Activated CD8-positive, alpha-beta memory T cell treated with anti-CD3 and anti-CD28 coated beads, Interleukin-2, amount 50 U/mL, for 48 hours (primary cell): ENCODE measurements around the gene THADA.

Source experiments
- DNase-seq: peaks from one replicate; pipeline ENCODE4 v3.0.0-alpha.2; 2020

Gene THADA

GRCh38 chr2:43343573-43344304, 252.1 kb downstream of the THADA start:
- DNase-seq: no peak

GRCh38 chr2:43341959-43342757, 253.7 kb downstream of the THADA start:
- no peak for DNase-seq

GRCh38 chr2:43340945-43341356, 254.9 kb downstream of the THADA start:
- no peak for DNase-seq

- DNase-seq: no peak
These were observed 255.8 kb downstream of the THADA start for GRCh38 chr2:43340066-43340465.

GRCh38 chr2:43333656-43334144, 262.1 kb downstream of the THADA start:
- no peak for DNase-seq

GRCh38 chr2:43333101-43333655, 262.7 kb downstream of the THADA start:
- no peak for DNase-seq

- DNase-seq: no peak
These were observed 263.2 kb downstream of the THADA start for GRCh38 chr2:43332653-43333052.

GRCh38 chr2:43331422-43331821, 264.4 kb downstream of the THADA start:
- DNase-seq: no peak

- no peak for DNase-seq
These were observed 266.2 kb downstream of the THADA start for GRCh38 chr2:43329637-43330036.

- DNase-seq: no peak
These were observed 267.0 kb downstream of the THADA start for GRCh38 chr2:43328832-43329231.

GRCh38 chr2:43328133-43328532, 267.7 kb downstream of the THADA start:
- DNase-seq: no peak

GRCh38 chr2:43327119-43327518, 268.7 kb downstream of the THADA start:
- no peak for DNase-seq

- DNase-seq: no peak
These were observed 269.6 kb downstream of the THADA start for GRCh38 chr2:43326101-43326825.

- no peak for DNase-seq
These were observed 270.6 kb downstream of the THADA start for GRCh38 chr2:43325107-43325811.

- DNase-seq: no peak
These were observed 271.4 kb downstream of the THADA start for GRCh38 chr2:43324259-43325106.

- no peak for DNase-seq
These were observed 272.0 kb downstream of the THADA start for GRCh38 chr2:43323857-43324256.

GRCh38 chr2:43321446-43321845, 274.4 kb downstream of the THADA start:
- no peak for DNase-seq

- DNase-seq: no peak
These were observed 276.3 kb downstream of the THADA start for GRCh38 chr2:43319541-43319940.

- no peak for DNase-seq
These were observed 277.0 kb downstream of the THADA start for GRCh38 chr2:43318791-43319190.

GRCh38 chr2:43317680-43318079, 278.2 kb downstream of the THADA start:
- no peak for DNase-seq

GRCh38 chr2:43317194-43317593, 278.6 kb downstream of the THADA start:
- DNase-seq: no peak

GRCh38 chr2:43315482-43315881, 280.4 kb downstream of the THADA start:
- no peak for DNase-seq
